DMS53 (cell line): ENCODE measurements around the gene CCDC148.
"Not testable (repeated sequence)": the region's sequence is repeated elsewhere in the genome, so short reads cannot be mapped to it uniquely, and the experiment has no call there.

ENCODE experiments used
- DNase-seq: peaks from one replicate; lab custom pipeline; 2025; lab: John Stamatoyannopoulos, UW

The CCDC148 gene

DNA sequence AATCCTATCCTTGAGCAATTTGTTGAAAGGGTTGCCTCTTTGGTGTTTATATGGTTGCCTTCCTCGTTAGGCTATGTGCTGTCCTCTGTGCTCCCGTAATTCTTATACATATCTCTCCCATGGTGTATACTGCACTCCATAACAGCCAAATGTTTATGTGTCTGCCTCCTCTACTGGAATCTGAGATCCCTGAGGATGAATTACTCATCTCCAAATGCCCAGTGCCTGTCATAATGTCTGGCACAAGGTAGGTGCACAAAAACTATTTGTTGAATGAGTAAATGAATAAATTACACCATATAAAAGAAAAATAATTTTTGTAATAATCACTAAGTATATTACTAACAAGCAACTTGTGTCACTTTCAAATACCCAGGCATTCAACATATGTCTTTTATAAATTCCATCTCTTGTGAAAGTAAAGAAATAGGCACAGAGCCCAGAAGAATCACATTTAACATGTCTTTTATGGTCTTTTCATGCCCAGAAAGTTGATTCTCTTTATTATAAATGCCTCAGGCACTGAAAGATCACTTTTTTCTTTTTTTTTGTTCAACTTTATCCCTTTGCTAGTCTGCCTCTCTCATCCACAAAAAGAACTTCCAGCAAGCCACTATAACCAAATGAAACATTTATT, 164.9 kb downstream of the CCDC148 start:
- no peak for DNase-seq

DNA sequence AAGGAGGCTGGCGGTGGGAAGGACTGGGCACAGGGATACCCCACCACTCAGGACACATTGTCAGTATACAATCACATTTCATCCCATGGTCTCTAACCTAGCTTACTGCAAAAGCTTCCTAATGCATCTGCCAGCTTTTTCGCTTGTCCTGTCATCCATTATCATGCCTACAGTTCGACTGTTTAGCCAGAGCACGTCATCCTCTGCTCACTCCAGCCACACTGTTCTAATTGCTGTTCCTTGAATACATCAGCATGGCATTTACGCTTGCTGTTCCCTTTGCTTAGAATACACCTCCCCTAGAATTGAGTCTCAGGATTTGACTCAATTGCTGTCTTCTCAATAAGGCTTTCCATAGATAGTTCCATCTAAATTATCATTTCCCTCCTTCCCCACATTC, 166.3 kb downstream of the CCDC148 start:
- no peak for DNase-seq

- no peak for DNase-seq
Measured at GRCh38 chr2:158276619-158277471, 179.7 kb downstream of the CCDC148 start.

- DNase-seq = no peak
Measured at GRCh38 chr2:158273791-158274190, 182.8 kb downstream of the CCDC148 start.

- DNase-seq = peak; percentile 63
Measured at GRCh38 chr2:158270536-158270935, 186.0 kb downstream of the CCDC148 start.

GRCh38 chr2:158269143-158269542, 187.4 kb downstream of the CCDC148 start:
- peak; percentile 96 for DNase-seq

- peak; percentile 85 for DNase-seq
Measured at GRCh38 chr2:158266111-158266510, 190.4 kb downstream of the CCDC148 start.

GRCh38 chr2:158255257-158255656, 201.3 kb downstream of the CCDC148 start:
- DNase-seq = peak; percentile 45

- DNase-seq = no peak
Measured at GRCh38 chr2:158253170-158253569, 203.4 kb downstream of the CCDC148 start.

DNA sequence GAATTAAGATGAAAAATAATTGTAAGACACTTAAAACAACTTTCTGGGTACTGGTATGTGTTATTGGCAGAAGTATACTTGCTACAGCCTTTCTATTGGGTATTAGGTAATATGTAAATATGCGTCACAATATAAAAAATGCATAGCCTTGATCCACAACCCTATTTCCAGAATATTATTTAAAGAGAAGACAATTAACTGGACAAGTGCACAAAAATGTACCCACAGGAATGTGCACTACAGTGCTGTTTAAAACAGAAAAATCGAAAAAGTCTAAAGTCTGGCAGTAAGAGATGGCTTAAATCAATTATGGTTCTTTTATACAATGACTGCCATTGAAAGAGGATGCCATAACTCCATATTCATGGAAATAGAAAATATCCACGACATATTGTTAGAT, 205.2 kb downstream of the CCDC148 start:
- no peak for DNase-seq

GRCh38 chr2:158243392-158243791, 213.2 kb downstream of the CCDC148 start:
- DNase-seq = no peak

GRCh38 chr2:158242280-158242679, 214.3 kb downstream of the CCDC148 start:
- DNase-seq = no peak

DNA sequence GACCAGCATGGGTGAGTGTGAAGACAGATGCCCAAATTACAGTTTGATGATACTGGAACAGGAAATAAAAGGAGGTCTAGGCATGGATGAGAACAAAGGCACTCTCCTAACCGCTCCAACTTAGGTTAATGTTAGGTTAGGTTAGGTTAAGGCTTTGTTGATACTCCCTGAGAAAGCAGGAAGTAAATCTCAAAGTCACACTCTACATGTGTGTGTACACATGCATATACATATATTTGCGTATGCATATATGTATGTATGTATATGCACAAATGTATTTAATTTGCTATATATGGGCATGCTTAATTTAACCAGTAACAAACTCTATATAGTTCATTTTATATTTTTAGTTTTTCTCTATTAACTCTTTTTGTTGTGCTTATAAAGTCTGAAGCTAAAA, 215.6 kb downstream of the CCDC148 start:
- peak; percentile 37 for DNase-seq

DNA sequence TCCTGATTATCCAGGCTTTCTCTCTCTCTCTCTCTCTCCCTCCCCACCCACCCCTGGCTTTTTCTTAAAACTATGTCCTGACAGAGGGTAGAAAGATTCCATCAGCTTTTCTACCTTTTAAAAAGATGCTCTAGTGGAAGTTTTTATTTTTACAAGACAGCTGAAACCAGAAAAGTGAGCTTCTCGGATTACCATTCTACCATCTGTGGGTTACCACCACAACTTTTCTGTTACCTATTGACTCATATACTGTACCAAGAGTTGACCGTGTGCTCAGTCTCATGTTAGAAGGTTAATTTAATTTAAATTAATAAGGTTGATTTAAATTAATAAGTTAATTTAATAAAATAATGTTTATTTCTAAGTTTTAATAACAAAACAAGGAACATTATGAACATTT, 217.3 kb downstream of the CCDC148 start:
- peak; percentile 65 for DNase-seq

- DNase-seq = no peak
Measured at GRCh38 chr2:158234497-158234896, 222.1 kb downstream of the CCDC148 start.

GRCh38 chr2:158232476-158232875, 224.1 kb downstream of the CCDC148 start:
- DNase-seq = peak; percentile 88

- DNase-seq = no peak
Measured at GRCh38 chr2:158228943-158229508, 227.5 kb downstream of the CCDC148 start.

GRCh38 chr2:158223066-158223465, 233.5 kb downstream of the CCDC148 start:
- DNase-seq = not testable (repeated sequence)

DNA sequence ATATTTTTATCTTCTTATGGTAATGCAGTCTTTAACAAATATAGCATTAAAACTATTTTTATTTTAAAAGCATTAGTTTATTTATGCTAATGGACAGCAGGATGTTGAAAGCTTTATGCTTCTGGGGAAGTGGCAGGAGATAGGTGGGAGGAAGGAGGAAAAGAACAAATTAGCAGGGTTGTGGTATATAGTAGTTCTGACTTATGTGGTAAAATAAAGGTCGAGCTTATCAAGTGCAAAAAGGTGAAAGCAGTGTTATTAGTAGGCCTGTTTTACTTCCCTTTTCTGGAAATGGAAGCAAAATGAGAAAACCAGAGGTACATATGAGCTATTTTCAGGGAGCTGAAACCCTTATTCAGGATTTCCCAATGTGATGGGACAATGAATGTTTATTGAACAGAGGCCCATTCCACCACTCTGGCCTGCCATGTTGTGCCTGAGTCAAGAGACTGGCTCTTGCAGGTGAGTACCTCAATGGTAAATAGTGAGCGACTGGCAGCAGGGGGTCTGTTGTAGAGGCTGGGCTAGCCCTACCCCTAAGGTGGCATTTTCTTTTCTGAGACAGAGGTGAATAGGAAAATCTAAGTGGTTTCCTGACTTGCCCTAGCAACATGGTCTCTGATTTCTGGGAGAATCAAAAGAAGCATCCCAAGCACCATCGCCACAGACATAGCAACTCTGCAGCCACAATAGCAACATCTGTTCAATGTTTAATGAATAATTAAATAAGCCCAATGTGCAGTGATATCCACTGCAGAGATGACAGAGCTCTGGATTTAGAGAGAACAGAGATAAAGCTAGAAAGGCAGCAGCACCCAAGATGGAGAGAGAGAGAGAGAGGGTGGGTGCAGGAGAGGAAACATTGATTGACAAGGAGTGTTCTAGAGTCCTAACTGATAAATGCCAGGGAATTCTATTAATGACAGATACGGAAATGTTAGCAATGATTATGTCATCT, 235.2 kb downstream of the CCDC148 start:
- no peak for DNase-seq

DNA sequence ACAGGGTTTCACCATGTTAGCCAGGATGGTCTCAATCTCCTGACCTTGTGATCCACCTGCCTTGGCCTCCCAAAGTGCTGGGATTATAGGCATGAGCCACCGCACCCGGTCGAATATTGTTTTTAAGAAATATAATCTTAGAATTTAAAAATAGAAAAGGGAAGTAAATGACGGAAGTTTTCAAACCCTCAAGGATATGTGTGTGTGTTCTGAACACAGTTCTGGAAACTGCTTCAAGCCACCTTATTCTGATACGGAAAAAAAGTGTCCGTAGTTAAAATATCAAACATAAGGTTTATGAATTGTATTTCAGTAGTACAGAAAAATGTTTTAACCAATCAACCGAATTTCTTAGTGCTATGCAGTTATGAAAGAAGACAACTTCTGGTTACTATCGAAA, 239.0 kb downstream of the CCDC148 start:
- no peak for DNase-seq

- DNase-seq = peak; percentile 92
Measured at GRCh38 chr2:158214431-158214830, 242.1 kb downstream of the CCDC148 start.

DNA sequence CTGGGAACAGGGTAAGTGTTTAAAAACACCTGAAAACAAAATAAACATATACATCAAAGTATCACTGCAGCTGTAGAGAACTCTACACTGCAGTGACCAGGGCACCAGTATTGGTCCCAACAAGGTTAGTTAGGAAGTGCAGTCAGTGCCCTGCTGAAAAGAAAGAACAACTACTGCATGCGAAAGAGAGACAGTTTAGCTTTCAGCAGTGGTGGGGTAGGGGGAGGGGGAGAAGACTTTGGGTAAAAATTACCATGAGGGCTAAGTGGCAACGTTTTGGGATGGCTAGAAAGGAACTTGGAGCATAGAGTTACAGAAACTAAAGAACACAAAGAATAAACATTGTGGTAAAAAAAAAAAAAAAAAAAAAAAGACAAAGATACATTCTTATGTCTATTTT, 242.8 kb downstream of the CCDC148 start:
- DNase-seq = peak; percentile 47
